BLaER1 treated with 17β-estradiol and CSF1 and Interleukin-3, amounts not matched to agents 10 nM and 100 nM (cell line): ENCODE data around the gene KIAA1328.

ENCODE experiments used
- H3K27ac ChIP-seq, 11 experiments: shearing (Covaris generic); formaldehyde crosslinking; 2 replicates each; pipeline ENCODE4 v1.8.1; 2022
- H3K27me3 ChIP-seq, 11 experiments: shearing (Covaris generic); formaldehyde crosslinking; 2 replicates each; pipeline ENCODE4 v1.8.1; 2022
- H3K36me3 ChIP-seq, 11 experiments: shearing (Covaris generic); formaldehyde crosslinking; 2 replicates each; pipeline ENCODE4 v1.8.1; 2022
- H3K4me1 ChIP-seq, 10 experiments: shearing (Covaris generic); formaldehyde crosslinking; 2 replicates each; pipeline ENCODE4 v1.8.1; 2022
- H3K4me2 ChIP-seq, 11 experiments: shearing (Covaris generic); formaldehyde crosslinking; 2 replicates each; pipeline ENCODE4 v1.8.1; 2022
- H3K4me3 ChIP-seq, 10 experiments: shearing (Covaris generic); formaldehyde crosslinking; 2 replicates each; pipeline ENCODE4 v1.8.1; 2022
- H3K9ac ChIP-seq, 11 experiments: shearing (Covaris generic); formaldehyde crosslinking; 2 replicates each; pipeline ENCODE4 v1.8.1; 2022
- H3K9me3 ChIP-seq, 11 experiments: shearing (Covaris generic); formaldehyde crosslinking; replicated peaks in 1 of 11; 2 replicates each; pipeline ENCODE4 v1.8.1; 2022
- H4K20me1 ChIP-seq, 11 experiments: shearing (Covaris generic); formaldehyde crosslinking; 2 replicates each; pipeline ENCODE4 v1.8.1; 2022
- Cebpa-rat ChIP-seq, 11 experiments: shearing (Covaris generic); IDR thresholded peaks; 2 replicates each; pipeline ENCODE4 v1.8.1; 2022

Gene KIAA1328

DNA sequence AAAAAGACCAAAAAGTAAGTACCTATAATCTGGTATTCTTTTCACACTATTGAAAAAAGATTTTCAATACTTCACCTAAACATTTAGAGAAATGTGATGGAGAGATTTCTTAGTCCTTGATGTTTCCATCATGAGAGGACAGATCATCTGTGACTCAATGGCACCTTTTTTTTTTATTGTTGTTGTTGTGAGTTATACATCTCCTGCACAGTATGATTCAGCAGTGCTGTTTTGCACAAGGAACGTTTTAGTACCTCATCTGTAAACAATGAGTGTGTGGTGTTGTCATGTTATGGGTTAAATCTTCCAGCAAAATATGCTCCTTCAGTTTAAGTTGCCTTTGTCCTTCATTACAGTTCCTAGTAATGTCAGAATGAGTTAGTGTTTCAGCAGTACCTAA is 2.2 kb downstream of the KIAA1328 start:
- no peak overlapping the region for H3K9ac ChIP-seq

DNA sequence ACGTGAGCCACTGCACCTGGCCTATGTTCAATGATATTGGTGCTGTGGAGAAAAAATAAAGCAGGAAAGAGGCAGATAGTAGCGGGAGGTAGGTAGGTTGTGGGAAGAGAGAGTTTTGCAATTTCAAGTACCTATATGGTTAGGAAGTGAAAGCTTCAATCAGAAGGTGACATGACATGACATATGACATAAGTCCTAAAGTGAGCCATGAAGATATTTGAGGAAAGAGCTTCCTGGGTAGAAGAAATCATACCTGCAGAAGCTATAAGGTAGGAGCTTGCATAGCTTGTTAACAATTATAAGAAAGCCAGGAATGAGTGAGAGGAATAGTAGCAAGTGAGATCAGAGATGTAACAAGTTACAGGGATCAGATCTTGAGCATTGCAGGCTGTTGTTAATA is 4.2 kb downstream of the KIAA1328 start:
- Histone ChIP-seq H3K27me3 (no peaks in the 10 kb centered on the region), H3K9me3 (peaks cover 0 to 16% (median 8%) of the 10 kb centered on the region in 11 experiments; a peak in 14 of 22 replicates), H3K9ac (no peak overlapping the region), H3K27ac (no peak overlapping the region), H4K20me1 (no peaks in the 10 kb centered on the region), H3K4me3 (no peak overlapping the region), H3K4me2 (no peak overlapping the region), H3K4me1 (peaks cover 14 to 27% (median 17%) of the 10 kb centered on the region in 10 experiments), H3K36me3 (peaks cover 0 to 37% (median 29%) of the 10 kb centered on the region in 11 experiments; a peak in 17 of 22 replicates)
- no peak for TF ChIP-seq Cebpa-rat (IDR thresholded peaks at IDR 0.05)

More for the DNA sequence above, 2.2 kb downstream of the KIAA1328 start:
- Histone ChIP-seq H3K27ac (no peak overlapping the region), H4K20me1 (no peaks in the 10 kb centered on the region), H3K4me1 (peaks cover 22 to 29% (median 26%) of the 10 kb centered on the region in 10 experiments), H3K4me2 (no peak overlapping the region), H3K36me3 (peaks cover 0 to 23% (median 12%) of the 10 kb centered on the region in 11 experiments; a peak in 15 of 22 replicates), H3K27me3 (no peaks in the 10 kb centered on the region), H3K9me3 (peaks cover 0 to 5% (median 0%) of the 10 kb centered on the region in 11 experiments; a peak in 5 of 22 replicates), H3K4me3 (no peak overlapping the region)
- no peak for TF ChIP-seq Cebpa-rat (IDR thresholded peaks at IDR 0.05)

DNA sequence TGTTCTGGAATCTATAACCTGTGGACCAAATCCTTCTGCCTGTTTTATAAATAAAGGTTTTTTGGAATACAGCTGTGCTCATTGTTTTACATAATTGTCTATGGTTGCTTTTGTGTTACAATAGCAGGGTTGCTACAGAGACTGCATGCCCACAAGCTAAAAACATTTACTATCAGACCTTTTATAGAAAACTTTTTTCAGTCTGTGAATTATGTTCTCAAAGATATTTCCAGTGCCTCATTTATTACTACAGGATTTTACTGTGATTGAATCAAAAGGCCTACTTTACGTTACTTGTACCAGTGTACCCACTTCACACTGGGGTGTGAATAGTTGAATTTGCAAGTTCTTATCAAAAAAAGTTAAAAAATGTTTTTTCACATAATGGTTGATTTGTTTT is 7.0 kb downstream of the KIAA1328 start:
- Histone ChIP-seq H3K4me1 (peaks cover 0 to 15% (median 0%) of the 10 kb centered on the region in 10 experiments; a peak in 8 of 20 replicates), H3K9me3 (peaks cover 7 to 43% (median 35%) of the 10 kb centered on the region in 11 experiments), H3K27me3 (no peaks in the 10 kb centered on the region), H4K20me1 (no peaks in the 10 kb centered on the region), H3K27ac (no peak overlapping the region), H3K36me3 (peaks cover 15 to 65% (median 57%) of the 10 kb centered on the region in 11 experiments; a peak in 21 of 22 replicates), H3K4me2 (no peak overlapping the region), H3K4me3 (no peak overlapping the region), H3K9ac (no peak overlapping the region)
- TF ChIP-seq Cebpa-rat (IDR thresholded peaks at IDR 0.05) = no peak

DNA sequence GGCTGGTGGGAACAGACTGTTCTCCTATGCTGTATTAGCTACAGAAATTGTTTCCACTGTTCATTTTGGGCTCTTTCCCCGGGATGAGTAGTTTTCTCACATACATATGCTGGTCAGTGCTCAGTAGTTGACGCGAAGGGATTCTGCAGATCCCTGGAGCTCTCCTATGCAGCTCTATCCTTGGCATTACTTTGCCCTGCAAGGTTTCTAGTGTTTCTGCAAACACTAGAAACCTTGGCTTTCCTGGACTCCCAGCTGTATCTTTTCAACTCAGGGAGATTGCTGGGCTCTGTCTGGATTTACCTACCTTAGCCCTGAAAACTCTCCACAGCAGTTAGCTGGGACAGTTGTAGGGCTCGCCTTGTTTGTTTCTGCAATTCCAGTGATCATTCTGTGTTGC is 10.9 kb downstream of the KIAA1328 start:
- no peak for TF ChIP-seq Cebpa-rat (IDR thresholded peaks at IDR 0.05)
- H3K4me1 ChIP-seq = peaks cover 5 to 23% (median 7%) of the 10 kb centered on the region in 10 experiments
- H3K4me2 ChIP-seq = no peak overlapping the region

GRCh38 chr18:36843199-36843598 is 14.3 kb downstream of the KIAA1328 start:
- Histone ChIP-seq H3K4me3 (no peak overlapping the region), H3K27me3 (no peaks in the 10 kb centered on the region), H3K9ac (no peak overlapping the region), H3K9me3 (peaks cover 7 to 29% (median 24%) of the 10 kb centered on the region in 11 experiments), H3K27ac (no peak overlapping the region), H3K4me2 (no peak overlapping the region), H4K20me1 (no peaks in the 10 kb centered on the region), H3K36me3 (peaks cover 22 to 55% (median 34%) of the 10 kb centered on the region in 11 experiments; a peak in 21 of 22 replicates), H3K4me1 (peaks cover 5 to 12% (median 7%) of the 10 kb centered on the region in 10 experiments)
- no peak for TF ChIP-seq Cebpa-rat (IDR thresholded peaks at IDR 0.05)

More for the DNA sequence above, 10.9 kb downstream of the KIAA1328 start:
- Histone ChIP-seq H3K9me3 (peaks cover 7 to 45% (median 35%) of the 10 kb centered on the region in 11 experiments), H4K20me1 (no peaks in the 10 kb centered on the region), H3K9ac (no peak overlapping the region), H3K27me3 (no peaks in the 10 kb centered on the region), H3K4me3 (no peak overlapping the region), H3K27ac (no peak overlapping the region), H3K36me3 (peaks cover 25 to 88% (median 63%) of the 10 kb centered on the region in 11 experiments; a peak in 21 of 22 replicates)

- H4K20me1 ChIP-seq = no peaks in the 10 kb centered on the region
- no peak overlapping the region for H3K9ac ChIP-seq
- H3K9me3 ChIP-seq = peaks cover 2 to 23% (median 18%) of the 10 kb centered on the region in 11 experiments
- no peaks in the 10 kb centered on the region for H3K27me3 ChIP-seq
- H3K4me1 ChIP-seq = peaks cover 5 to 9% (median 7%) of the 10 kb centered on the region in 10 experiments
- H3K27ac ChIP-seq = no peak overlapping the region
- no peak overlapping the region for H3K4me3 ChIP-seq
- H3K4me2 ChIP-seq = no peak overlapping the region
- TF ChIP-seq Cebpa-rat (IDR thresholded peaks at IDR 0.05) = no peak
- peaks cover 16 to 49% (median 30%) of the 10 kb centered on the region in 11 experiments; a peak in 20 of 22 replicates for H3K36me3 ChIP-seq
These were observed 14.9 kb downstream of the KIAA1328 start for GRCh38 chr18:36843784-36844183.

GRCh38 chr18:36848609-36849008 is 19.7 kb downstream of the KIAA1328 start:
- H3K9ac ChIP-seq = no peak overlapping the region
- TF ChIP-seq Cebpa-rat (IDR thresholded peaks at IDR 0.05) = no peak
- no peaks in the 10 kb centered on the region for H3K4me1 ChIP-seq

GRCh38 chr18:36849288-36850006 is 20.5 kb downstream of the KIAA1328 start:
- Histone ChIP-seq H3K9me3 (peaks cover 11 to 24% (median 14%) of the 10 kb centered on the region in 11 experiments), H3K4me2 (no peak overlapping the region), H3K36me3 (peaks cover 15 to 33% (median 19%) of the 10 kb centered on the region in 11 experiments), H3K9ac (no peak overlapping the region), H3K4me3 (no peak overlapping the region), H3K27ac (no peak overlapping the region), H3K4me1 (no peaks in the 10 kb centered on the region), H3K27me3 (no peaks in the 10 kb centered on the region), H4K20me1 (no peaks in the 10 kb centered on the region)
- TF ChIP-seq Cebpa-rat (IDR thresholded peaks at IDR 0.05) = no peak

More at GRCh38 chr18:36848609-36849008, 19.7 kb downstream of the KIAA1328 start:
- Histone ChIP-seq H3K27ac (no peak overlapping the region), H3K4me3 (no peak overlapping the region), H3K9me3 (peaks cover 11 to 18% (median 14%) of the 10 kb centered on the region in 11 experiments), H3K4me2 (no peak overlapping the region), H3K36me3 (peaks cover 9 to 25% (median 16%) of the 10 kb centered on the region in 11 experiments), H3K27me3 (no peaks in the 10 kb centered on the region), H4K20me1 (no peaks in the 10 kb centered on the region)

DNA sequence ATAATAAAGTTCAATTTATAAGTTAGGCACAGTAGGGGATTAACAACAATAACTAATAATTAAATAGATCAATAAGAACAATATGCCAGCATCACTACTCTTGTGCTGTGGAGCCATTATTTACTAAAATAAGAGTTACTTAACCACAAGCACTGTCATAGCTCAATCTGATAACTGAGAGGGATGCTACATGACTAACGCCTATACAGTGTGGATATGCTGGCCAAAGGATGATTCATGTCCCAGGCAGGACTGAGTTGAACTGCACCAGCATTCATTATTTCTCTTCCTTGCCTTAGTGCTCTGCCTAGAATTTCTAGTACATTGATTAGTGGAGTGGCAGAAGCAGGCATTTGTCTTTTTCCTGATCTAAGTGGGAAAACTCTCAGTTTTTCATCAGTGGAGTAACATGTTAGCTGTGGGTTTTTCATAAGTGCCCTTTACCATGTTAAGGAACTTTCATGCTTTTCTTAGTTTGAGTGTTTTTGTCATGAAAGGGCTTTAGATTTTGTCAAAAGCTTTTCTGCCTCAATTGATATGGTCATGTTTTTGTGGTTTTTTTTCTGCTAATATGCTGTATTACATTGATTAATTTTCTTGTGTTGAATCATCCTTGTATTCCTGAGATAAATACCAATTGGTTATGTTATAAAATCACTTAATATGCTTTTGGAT is 21.7 kb downstream of the KIAA1328 start:
- Histone ChIP-seq H3K9ac (no peak overlapping the region), H3K36me3 (peaks cover 15 to 34% (median 18%) of the 10 kb centered on the region in 11 experiments), H4K20me1 (no peaks in the 10 kb centered on the region), H3K27ac (no peak overlapping the region), H3K27me3 (no peaks in the 10 kb centered on the region), H3K4me1 (no peaks in the 10 kb centered on the region), H3K4me3 (no peak overlapping the region), H3K4me2 (no peak overlapping the region), H3K9me3 (peaks cover 11 to 24% (median 14%) of the 10 kb centered on the region in 11 experiments)
- TF ChIP-seq Cebpa-rat (IDR thresholded peaks at IDR 0.05) = no peak
